AG04449 (cell line): ENCODE measurements around the gene NDUFAF5.

Experiments used
- CTCF ChIA-PET: fragments of 350-600 bp; formaldehyde crosslinking; extraction: SDS; loops from one replicate; lab custom pipeline; 2021; ENCODE audit warnings: antibody characterized with exemption; lab: Yijun Ruan, JAX
- POLR2A ChIA-PET: fragments of 400-600, 350-600 bp; formaldehyde crosslinking; extraction: SDS; loops from one replicate; lab custom pipeline; 2020; ENCODE audit warnings: antibody characterized with exemption, inconsistent platforms; lab: Yijun Ruan, JAX
- DNase-seq: peaks from one replicate; pipeline ENCODE4 v3.0.0-alpha.2; 2010; ENCODE audit warnings: low read depth, low spot score
- H3K4me3 ChIP-seq: 2 replicates; pipeline ENCODE4 v1.5.1; 2011; ENCODE audit warnings: low read depth, mild to moderate bottlenecking, control low read depth, low read length
- CTCF ChIP-seq: IDR thresholded peaks from one replicate; pipeline ENCODE4 v1.5.1; 2011; ENCODE audit warnings: mild to moderate bottlenecking, moderate library complexity, low read length, control low read depth, inconsistent platforms; ENCODE audit not compliant: insufficient read depth; ENCODE audit errors: missing control alignments

The NDUFAF5 gene

GRCh38 chr20:13772529-13772928 is 12.3 kb upstream of the NDUFAF5 start:
- ChIA-PET POLR2A (interaction anchor here (1.4 kb wide), 1 partner anchor 12 kb away, joined by 4 read pairs; the partner anchor contains the start of gene ESF1), CTCF (interaction anchor here (0.9 to 5.1 kb wide), 27 partner anchors 8 to 803 kb away, joined by 3 to 56 read pairs (median 5); partner anchors contain the start of genes ESF1 and NDUFAF5)
- H3K4me3 ChIP-seq = no peak overlapping the region
- no peak for DNase-seq
- no peak for TF ChIP-seq CTCF

GRCh38 chr20:13775867-13776266 is 9.0 kb upstream of the NDUFAF5 start:
- CTCF ChIA-PET = interaction anchor here (0.8 to 4.8 kb wide), 5 partner anchors 8 to 851 kb away, joined by 3 to 18 read pairs (median 3); no protein-coding TSS in a partner anchor
- DNase-seq = no peak
- H3K4me3 ChIP-seq = no peak overlapping the region
- POLR2A ChIA-PET = no interaction called here
- no peak for TF ChIP-seq CTCF

GRCh38 chr20:13777171-13777601 is 7.6 kb upstream of the NDUFAF5 start:
- POLR2A ChIA-PET = no interaction called here
- CTCF ChIA-PET = interaction anchor here (1.0 to 4.8 kb wide), 6 partner anchors 8 to 852 kb away, joined by 3 to 18 read pairs (median 3); no protein-coding TSS in a partner anchor
- no peak overlapping the region for H3K4me3 ChIP-seq
- no peak for TF ChIP-seq CTCF
- no peak for DNase-seq

GRCh38 chr20:13778827-13779226 is 6.0 kb upstream of the NDUFAF5 start:
- POLR2A ChIA-PET = no interaction called here
- CTCF ChIA-PET = interaction anchor here (1.1 to 4.8 kb wide), 3 partner anchors 10 to 660 kb away, joined by 4 to 18 read pairs (median 4); no protein-coding TSS in a partner anchor
- DNase-seq = no peak
- TF ChIP-seq CTCF = no peak
- H3K4me3 ChIP-seq = no peak overlapping the region

GRCh38 chr20:13783528-13783927 is 1.3 kb upstream of the NDUFAF5 start:
- ChIA-PET CTCF (interaction anchor here (1.0 to 3.3 kb wide), 3 partner anchors 8 to 14 kb away, joined by 3 to 27 read pairs (median 4); no protein-coding TSS in a partner anchor), POLR2A (no interaction called here)
- H3K4me3 ChIP-seq = peak overlapping the region; percentile 90

More at GRCh38 chr20:13783528-13783927, 1.3 kb upstream of the NDUFAF5 start:
- no peak for TF ChIP-seq CTCF
- no peak for DNase-seq
